ENCODE data around the gene BARHL1.

DNA sequence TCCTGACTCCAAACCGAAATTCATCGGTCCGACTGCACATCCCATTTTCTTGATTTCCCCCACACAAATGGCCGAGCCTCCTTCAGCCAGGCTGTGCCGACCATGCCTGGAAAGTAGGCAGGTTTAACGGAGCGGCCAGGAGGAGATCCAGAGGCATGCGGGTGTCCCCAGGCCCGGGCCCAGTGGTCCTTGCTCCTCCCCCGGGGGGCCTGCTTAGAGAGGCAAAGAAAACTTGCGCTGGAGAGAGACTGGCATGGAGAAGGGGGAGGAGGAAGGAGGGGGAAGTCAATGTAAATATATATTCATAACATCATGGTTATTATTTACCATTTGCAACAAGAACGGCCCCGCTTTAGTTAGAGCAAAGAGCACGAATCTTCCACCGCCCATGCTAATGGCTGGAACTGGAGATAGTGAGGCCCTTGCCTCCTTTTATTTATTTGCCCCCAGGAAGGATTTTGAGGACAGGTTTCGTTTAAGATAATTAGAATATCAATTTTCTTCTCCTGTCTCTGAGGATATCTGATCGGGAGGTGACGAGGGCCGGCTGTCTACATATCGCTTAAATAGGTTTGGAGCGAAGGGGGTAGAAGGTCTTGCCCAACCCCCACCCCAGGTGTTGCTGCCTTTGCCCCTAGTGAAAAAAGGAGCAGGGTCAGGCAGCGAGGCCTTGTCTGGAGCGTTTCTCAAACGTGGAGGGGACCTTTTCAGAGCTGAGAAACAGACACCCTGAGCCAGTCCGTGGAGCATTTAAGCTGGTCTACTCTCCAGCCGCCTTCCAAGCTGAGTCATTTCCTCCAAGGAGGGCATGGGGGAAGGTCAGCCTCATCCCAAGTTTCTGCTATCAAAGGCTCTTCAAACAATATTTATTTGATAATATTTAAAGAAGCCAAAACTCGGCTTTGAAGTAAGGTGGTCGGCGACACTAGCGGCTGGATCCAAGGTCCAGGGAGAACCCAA lies 2.5 kb downstream of the BARHL1 start:
- TF ChIP-seq HDAC8 (tag; IDR thresholded peaks at IDR 0.05) (no peak), POLR2A (conservative IDR thresholded peaks at IDR 0.05) (no peak), MAFG (tag; conservative IDR thresholded peaks at IDR 0.05) (no peak), ZNF24 (IDR thresholded peaks at IDR 0.05) (no peak)

All from K562 (cell line).